ENCODE data around the gene CCDC183. TPM values are rescaled to one million over a fixed set of nuclear protein-coding genes. Genes with fewer than 3 reads are reported as not detected.

CCDC183 gene
- 0.44 TPM in 1 of 2 replicates, not detected in the other for total RNA-seq (2012; rRNA removed)

DNA sequence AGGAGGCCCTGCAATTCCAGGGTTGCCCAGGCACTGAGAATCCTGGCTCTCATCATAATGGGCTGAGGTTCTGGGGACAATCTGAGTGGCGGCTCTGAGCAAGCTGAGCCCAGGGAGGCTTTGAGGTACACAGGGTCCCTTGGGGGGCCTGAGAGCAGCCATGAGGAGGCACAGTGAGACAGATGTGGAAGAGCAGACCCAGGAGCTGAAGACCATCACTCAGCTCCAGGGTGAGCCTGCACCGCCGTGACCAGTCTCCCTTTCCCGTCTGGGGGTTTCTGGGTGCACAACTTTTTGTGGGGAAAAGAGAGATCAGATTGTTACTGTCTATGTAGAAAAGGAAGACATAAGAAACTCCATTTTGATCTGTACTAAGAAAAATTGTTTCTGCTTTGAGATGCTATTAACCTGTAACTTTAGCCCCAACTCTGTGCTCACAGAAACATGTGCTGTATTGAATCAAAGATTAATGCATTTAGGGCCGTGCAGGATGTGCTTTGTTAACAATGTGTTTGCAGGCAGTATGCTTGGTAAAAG, at the start of gene CCDC183:
Gene CCDC183 (plus strand): TSS at position 101 of the 537 bp plus-strand sequence. CDS start 60 bp downstream, at position 161.
- no peak within 1 kb of the TSS for H3K4me3 ChIP-seq (ENCODE audit: low read length)
- no peaks in the 10 kb centered on the region for H3K36me3 ChIP-seq (ENCODE audit: insufficient read depth, low read length)
- H3K9ac ChIP-seq (ENCODE audit: low read depth, low read length) = no peak within 1 kb of the TSS
- peaks cover 39% of the 10 kb centered on the region for H3K27me3 ChIP-seq (ENCODE audit: control insufficient read depth, insufficient read depth, low read length)
- H3K4me1 ChIP-seq (ENCODE audit: control insufficient read depth, insufficient read depth, low read length) = peaks cover 10% of the 10 kb centered on the region
- no peaks in the 10 kb centered on the region for H3K9me3 ChIP-seq (replicated peaks; ENCODE audit: low read length)
- H3K4me2 ChIP-seq (ENCODE audit: low read length) = no peak within 1 kb of the TSS

DNA sequence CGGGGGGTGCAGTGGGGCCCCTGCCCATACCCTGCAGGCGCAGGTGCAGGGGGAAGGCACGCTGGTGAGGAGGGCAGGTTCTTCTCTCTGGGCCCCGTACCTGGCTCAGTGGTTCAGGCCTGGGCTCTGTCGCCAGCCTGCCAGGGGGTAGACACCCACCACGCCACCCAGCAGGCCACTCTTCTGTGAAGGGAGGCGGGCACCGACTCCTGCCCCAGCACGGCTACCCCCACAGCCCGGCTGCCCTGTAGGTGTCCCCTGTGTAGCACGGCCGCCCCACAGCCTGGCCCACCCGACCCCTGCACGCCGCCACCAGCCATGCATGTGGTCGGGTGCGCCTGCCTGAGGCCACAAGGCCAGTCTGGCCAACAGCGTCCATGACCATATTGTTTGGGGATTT, 49.5 kb upstream of the CCDC183 start:
- no peaks in the 10 kb centered on the region for H3K9me3 ChIP-seq (replicated peaks; ENCODE audit: low read length)
- H3K36me3 ChIP-seq (ENCODE audit: insufficient read depth, low read length) = no peaks in the 10 kb centered on the region
- peaks cover 1% of the 10 kb centered on the region for H3K4me1 ChIP-seq (ENCODE audit: control insufficient read depth, insufficient read depth, low read length)
- H3K27me3 ChIP-seq (ENCODE audit: control insufficient read depth, insufficient read depth, low read length) = peaks cover 34% of the 10 kb centered on the region
- H3K4me3 ChIP-seq (ENCODE audit: low read length) = no peak overlapping the region
- no peak overlapping the region for H3K4me2 ChIP-seq (ENCODE audit: low read length)
- no peak overlapping the region for H3K9ac ChIP-seq (ENCODE audit: low read depth, low read length)

DNA sequence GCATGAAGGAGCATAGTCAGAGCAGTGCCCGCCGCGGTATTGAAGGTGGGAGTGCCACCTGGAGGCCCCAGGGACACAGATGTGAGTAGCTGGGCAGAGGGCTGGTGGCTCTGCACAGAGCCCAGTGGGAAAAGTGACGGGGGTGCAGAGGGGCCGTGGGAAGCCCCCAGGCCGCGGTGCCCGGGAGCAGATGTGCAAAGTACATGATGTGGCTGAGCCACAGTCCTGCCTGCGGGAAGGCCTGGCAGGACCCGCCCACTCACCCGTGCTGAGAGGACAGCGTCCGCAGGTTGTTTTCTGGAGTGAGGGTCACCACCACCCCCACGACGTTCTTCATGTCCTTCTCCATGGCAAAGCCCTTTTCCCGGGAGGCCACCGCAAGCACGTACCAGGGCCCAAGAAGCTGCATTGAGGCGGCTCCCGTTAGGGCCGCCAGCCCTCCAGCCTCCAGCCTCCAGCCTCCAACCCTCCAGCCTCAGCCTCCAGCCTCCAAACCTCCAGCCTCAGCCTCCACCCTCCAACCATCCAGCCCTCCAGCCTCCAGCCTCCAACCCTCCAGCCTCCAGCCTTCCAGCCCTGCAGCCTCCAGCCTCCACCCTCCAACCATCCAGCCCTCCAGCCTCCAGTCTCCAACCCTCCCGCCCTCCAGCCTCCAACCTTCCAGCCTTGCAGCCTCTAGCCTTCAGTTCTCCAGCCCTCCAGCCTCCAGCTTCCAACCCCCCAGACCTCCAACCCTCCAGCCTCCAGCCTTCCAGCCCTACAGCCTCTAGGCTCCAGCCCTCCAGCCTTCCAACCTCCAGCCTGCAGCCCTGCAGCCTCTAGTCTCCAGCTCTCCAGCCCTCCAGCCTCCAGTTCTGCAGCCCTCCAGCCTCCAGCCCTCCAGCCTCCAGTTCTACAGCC, 48.7 kb upstream of the CCDC183 start:
- peaks cover 32% of the 10 kb centered on the region for H3K27me3 ChIP-seq (ENCODE audit: control insufficient read depth, insufficient read depth, low read length)
- H3K4me1 ChIP-seq (ENCODE audit: control insufficient read depth, insufficient read depth, low read length) = no peaks in the 10 kb centered on the region
- H3K9ac ChIP-seq (ENCODE audit: low read depth, low read length) = no peak overlapping the region
- H3K4me3 ChIP-seq (ENCODE audit: low read length) = no peak overlapping the region
- H3K4me2 ChIP-seq (ENCODE audit: low read length) = no peak overlapping the region
- no peaks in the 10 kb centered on the region for H3K9me3 ChIP-seq (replicated peaks; ENCODE audit: low read length)
- no peaks in the 10 kb centered on the region for H3K36me3 ChIP-seq (ENCODE audit: insufficient read depth, low read length)

DNA sequence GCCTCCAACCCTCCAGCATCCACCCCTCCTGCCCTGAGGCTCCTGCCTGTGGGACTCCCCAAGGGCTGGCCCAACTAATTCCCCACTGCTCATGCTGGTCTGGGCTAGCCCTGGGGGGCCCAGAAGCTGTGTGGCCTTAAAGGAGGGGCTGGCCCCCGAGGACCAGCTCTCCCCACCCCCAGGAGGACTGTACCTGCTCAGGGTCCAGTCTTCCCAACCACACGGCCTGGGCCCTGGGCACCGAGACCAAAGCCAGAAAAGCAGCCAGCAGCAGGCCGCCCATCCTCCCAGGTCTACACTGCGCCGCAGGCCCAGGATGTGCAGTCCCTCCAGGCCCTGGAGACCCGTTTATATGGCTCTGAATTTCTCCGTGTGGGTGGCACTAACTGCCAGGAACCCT, 47.9 kb upstream of the CCDC183 start, which contains the start of gene LCN6:
Gene LCN6 (minus strand): TSS at position 325 of the 400 bp plus-strand sequence. CDS start 42 bp downstream, at position 283.
- Histone ChIP-seq H3K4me2 (ENCODE audit: low read length) (no peak within 1 kb of the TSS), H3K27me3 (ENCODE audit: control insufficient read depth, insufficient read depth, low read length) (peaks cover 27% of the 10 kb centered on the region), H3K4me3 (ENCODE audit: low read length) (no peak within 1 kb of the TSS), H3K9ac (ENCODE audit: low read depth, low read length) (no peak within 1 kb of the TSS), H3K9me3 (replicated peaks; ENCODE audit: low read length) (no peaks in the 10 kb centered on the region), H3K36me3 (ENCODE audit: insufficient read depth, low read length) (no peaks in the 10 kb centered on the region), H3K4me1 (ENCODE audit: control insufficient read depth, insufficient read depth, low read length) (no peaks in the 10 kb centered on the region)

DNA sequence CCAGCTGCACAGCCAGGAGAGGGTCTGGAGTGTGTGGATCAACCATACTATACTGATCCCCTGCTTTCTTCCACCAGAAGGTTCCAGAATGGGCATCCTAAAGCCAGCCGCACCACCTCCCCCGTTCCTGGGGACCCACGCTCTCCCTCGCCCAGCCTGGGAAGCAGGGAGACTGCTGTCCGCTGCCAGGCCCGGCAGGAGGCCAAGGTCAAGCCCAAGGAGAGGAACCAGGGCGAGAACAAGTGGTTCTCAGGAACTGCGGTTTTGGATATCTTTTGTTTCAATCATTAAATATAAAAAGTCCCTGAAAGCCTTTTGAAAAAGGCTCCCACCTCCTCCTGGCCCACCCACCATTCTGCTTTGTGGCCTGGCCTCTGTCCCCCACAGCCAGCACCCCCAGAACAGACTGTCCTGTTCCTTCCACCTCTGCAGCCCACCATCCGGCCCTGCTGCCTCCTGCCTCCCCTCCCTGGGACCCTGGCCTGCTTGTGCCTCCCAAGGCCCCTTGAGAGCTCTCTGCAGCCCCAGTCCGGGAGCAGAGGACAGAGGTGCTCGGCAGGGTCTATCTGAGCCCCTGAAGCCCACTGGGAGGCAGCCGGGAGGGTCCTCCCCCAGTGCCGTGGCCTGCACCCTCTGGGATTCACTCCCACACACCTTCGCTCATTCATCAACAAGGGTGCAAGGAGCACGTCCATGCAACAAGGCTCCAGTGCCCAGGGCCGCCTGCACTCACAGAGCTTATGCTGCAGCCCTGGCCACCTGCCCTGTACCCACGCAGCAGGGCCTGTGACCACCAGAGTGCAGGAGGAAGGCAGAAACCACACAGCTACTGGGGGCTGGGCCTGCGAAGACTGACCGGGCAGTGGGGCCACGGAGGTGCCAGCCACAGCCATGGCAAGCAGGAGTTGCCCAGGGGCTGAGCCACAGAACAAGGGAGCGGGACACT, 47.2 kb upstream of the CCDC183 start:
- H3K4me3 ChIP-seq (ENCODE audit: low read length) = no peak overlapping the region
- H3K4me2 ChIP-seq (ENCODE audit: low read length) = no peak overlapping the region
- no peaks in the 10 kb centered on the region for H3K4me1 ChIP-seq (ENCODE audit: control insufficient read depth, insufficient read depth, low read length)
- no peaks in the 10 kb centered on the region for H3K9me3 ChIP-seq (replicated peaks; ENCODE audit: low read length)
- H3K27me3 ChIP-seq (ENCODE audit: control insufficient read depth, insufficient read depth, low read length) = peaks cover 26% of the 10 kb centered on the region
- H3K36me3 ChIP-seq (ENCODE audit: insufficient read depth, low read length) = no peaks in the 10 kb centered on the region
- H3K9ac ChIP-seq (ENCODE audit: low read depth, low read length) = no peak overlapping the region

DNA sequence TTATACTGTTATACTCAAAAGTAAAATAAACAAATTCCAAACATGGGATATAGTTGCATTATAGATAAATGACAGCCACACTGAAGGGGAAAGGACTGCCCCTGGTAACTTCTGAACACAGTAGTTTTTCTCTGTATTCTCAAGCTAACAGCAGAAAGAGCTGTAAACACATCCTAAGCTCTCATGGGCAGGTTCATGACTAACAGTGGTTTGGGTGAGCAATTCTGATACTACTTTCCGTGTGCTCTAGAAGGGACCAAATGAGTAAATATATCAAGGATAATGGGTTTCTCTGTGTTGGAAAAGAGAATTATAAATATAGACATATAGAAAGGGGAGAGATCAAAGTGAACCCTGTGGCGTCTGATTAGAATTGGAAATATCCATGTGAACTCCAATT, 45.6 kb upstream of the CCDC183 start:
- no peak overlapping the region for H3K4me2 ChIP-seq (ENCODE audit: low read length)
- H3K4me3 ChIP-seq (ENCODE audit: low read length) = no peak overlapping the region
- peaks cover 26% of the 10 kb centered on the region for H3K27me3 ChIP-seq (ENCODE audit: control insufficient read depth, insufficient read depth, low read length)
- no peak overlapping the region for H3K9ac ChIP-seq (ENCODE audit: low read depth, low read length)
- H3K36me3 ChIP-seq (ENCODE audit: insufficient read depth, low read length) = no peaks in the 10 kb centered on the region
- peaks cover under 1% of the 10 kb centered on the region for H3K9me3 ChIP-seq (replicated peaks; ENCODE audit: low read length)
- H3K4me1 ChIP-seq (ENCODE audit: control insufficient read depth, insufficient read depth, low read length) = no peaks in the 10 kb centered on the region

DNA sequence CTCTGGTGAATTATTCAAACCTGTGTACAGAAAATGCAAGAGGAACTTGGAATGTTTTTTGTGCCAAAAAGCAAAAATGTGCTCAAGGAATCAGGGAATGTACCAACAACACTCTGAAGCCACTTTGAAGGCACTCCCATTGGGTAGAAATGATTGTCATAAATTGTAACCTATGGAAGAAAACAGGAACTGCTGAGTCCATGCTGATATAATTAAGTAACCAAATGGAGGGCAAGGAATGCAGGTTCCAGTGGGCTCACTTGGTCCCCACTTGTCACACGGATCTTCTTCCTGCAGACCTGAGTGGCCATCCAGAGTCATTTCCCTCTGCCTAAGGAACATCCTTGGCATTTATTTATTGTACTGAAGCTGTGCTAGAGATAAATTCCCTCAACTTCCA, 44.9 kb upstream of the CCDC183 start:
- Histone ChIP-seq H3K4me2 (ENCODE audit: low read length) (no peak overlapping the region), H3K9ac (ENCODE audit: low read depth, low read length) (no peak overlapping the region), H3K9me3 (replicated peaks; ENCODE audit: low read length) (peaks cover 7% of the 10 kb centered on the region), H3K27me3 (ENCODE audit: control insufficient read depth, insufficient read depth, low read length) (peaks cover 26% of the 10 kb centered on the region), H3K4me1 (ENCODE audit: control insufficient read depth, insufficient read depth, low read length) (no peaks in the 10 kb centered on the region), H3K36me3 (ENCODE audit: insufficient read depth, low read length) (no peaks in the 10 kb centered on the region), H3K4me3 (ENCODE audit: low read length) (no peak overlapping the region)

DNA sequence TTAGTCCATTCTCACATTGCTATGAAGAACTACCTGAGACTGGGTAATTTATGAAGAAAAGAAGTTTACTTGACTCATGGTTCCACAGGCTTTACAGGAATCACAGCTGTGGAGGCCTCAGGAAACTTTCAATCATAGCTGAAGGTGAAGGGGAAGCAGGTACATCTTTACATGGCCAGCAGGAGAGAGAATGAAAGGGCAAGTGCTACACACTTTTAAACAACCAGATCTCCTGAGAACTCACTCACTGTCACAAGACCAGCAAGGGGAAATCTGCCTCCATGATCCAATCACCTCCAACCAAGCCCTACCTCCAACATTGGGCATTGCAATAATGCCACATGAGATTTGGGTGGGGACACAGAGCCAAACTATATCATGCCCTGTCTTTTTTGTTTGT, 44.3 kb upstream of the CCDC183 start:
- H3K27me3 ChIP-seq (ENCODE audit: control insufficient read depth, insufficient read depth, low read length) = peaks cover 26% of the 10 kb centered on the region
- peaks cover 8% of the 10 kb centered on the region for H3K9me3 ChIP-seq (replicated peaks; ENCODE audit: low read length)
- H3K36me3 ChIP-seq (ENCODE audit: insufficient read depth, low read length) = no peaks in the 10 kb centered on the region
- H3K4me2 ChIP-seq (ENCODE audit: low read length) = no peak overlapping the region
- H3K9ac ChIP-seq (ENCODE audit: low read depth, low read length) = no peak overlapping the region
- no peaks in the 10 kb centered on the region for H3K4me1 ChIP-seq (ENCODE audit: control insufficient read depth, insufficient read depth, low read length)
- H3K4me3 ChIP-seq (ENCODE audit: low read length) = no peak overlapping the region

DNA sequence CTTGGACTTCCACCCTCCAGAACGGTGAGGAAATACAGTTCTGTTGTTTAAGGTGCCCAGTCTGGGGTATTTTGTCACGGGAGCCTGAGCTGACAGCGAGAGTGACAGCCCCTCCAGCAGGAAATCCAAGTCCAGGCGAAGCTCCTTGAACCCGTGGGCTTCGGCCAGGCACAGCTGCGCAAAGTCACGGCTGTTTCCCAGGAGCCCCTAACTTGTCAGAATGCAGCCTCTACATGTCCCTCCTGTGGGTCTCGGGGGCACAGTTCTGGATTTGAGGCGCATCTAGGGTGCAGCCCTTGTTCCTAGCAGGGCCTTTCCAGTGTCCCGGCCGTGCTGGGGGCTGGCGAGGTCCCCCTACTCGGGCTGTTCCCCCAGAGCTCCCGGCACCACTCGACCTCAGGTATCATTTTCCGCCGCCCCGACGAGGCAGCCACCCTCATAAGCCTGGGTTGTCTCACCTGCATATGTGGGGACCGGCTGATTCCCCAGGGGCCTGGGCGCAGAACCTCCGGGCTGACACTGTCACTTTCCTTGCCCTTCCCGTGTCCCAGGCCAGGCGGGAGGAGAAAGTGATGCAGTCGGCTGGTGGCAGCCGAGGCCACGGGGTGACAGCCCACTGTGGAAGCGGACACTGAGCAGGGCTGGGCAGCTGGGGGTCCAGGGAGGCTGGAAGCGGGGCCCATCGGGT, 42.6 kb upstream of the CCDC183 start:
- Histone ChIP-seq H3K27me3 (ENCODE audit: control insufficient read depth, insufficient read depth, low read length) (peaks cover 26% of the 10 kb centered on the region), H3K9ac (ENCODE audit: low read depth, low read length) (no peak overlapping the region), H3K4me2 (ENCODE audit: low read length) (no peak overlapping the region), H3K4me1 (ENCODE audit: control insufficient read depth, insufficient read depth, low read length) (peaks cover 11% of the 10 kb centered on the region), H3K4me3 (ENCODE audit: low read length) (no peak overlapping the region), H3K9me3 (replicated peaks; ENCODE audit: low read length) (peaks cover 8% of the 10 kb centered on the region), H3K36me3 (ENCODE audit: insufficient read depth, low read length) (no peaks in the 10 kb centered on the region)

DNA sequence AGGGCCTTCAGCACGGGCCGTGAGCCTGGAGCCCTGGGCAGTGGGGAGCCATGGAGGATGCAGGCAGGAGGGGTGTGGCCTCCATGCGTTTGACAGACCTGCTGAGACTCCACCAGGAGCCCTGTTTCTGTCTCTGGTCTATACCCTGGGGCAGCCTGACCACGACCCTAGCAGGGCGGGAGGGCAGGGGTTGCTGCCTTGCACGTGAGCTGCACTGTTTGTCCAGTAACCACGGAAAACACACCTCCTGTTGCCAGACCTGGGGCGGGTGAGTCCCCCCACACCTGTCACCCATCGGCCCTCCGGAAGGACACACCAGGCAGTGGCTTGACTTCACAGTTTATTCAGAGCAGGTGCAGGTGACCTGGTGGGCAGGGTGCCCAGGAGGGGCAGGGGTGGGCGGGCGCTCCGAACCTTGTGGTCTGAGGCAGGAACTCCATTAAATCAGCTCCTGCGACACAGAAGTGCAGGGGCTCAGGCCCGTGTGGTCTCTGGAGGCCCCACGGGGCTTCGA, 42.0 kb upstream of the CCDC183 start:
- H3K4me1 ChIP-seq (ENCODE audit: control insufficient read depth, insufficient read depth, low read length) = peaks cover 11% of the 10 kb centered on the region
- no peak overlapping the region for H3K9ac ChIP-seq (ENCODE audit: low read depth, low read length)
- H3K4me2 ChIP-seq (ENCODE audit: low read length) = no peak overlapping the region
- H3K9me3 ChIP-seq (replicated peaks; ENCODE audit: low read length) = peaks cover 8% of the 10 kb centered on the region
- H3K36me3 ChIP-seq (ENCODE audit: insufficient read depth, low read length) = no peaks in the 10 kb centered on the region
- H3K4me3 ChIP-seq (ENCODE audit: low read length) = no peak overlapping the region
- peaks cover 24% of the 10 kb centered on the region for H3K27me3 ChIP-seq (ENCODE audit: control insufficient read depth, insufficient read depth, low read length)
